HG02943 (cell line): ENCODE data around the gene DNAJC30.

ENCODE experiments used
- ATAC-seq: cut with Tn5 transposase; IDR thresholded peaks from one replicate; pipeline ENCODE4 v1.9.1; 2021; ENCODE audit warnings: mild to moderate bottlenecking, low read depth, moderate library complexity; ENCODE audit not compliant: unreplicated experiment

DNAJC30 gene

DNA sequence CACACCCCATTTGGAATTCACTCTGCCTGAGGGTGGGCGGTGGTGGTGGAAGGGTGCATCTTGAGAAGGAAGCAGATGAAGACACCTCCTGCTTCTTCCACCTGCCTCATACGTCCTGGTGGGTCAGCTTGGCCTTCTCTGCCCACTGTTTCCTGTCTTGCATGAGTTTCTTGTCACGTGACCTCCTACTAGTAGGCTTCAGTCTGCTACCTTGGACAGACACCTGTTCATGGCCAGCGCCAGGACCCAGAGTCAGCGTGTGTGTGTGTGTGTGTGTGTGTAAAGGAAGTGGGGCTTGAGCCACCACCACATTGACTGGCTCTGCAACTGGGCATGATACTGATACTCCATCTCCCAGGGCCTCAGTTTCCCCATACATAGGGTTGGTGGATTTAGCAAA, 32.7 kb downstream of the DNAJC30 start:
- ATAC-seq, result no peak

DNA sequence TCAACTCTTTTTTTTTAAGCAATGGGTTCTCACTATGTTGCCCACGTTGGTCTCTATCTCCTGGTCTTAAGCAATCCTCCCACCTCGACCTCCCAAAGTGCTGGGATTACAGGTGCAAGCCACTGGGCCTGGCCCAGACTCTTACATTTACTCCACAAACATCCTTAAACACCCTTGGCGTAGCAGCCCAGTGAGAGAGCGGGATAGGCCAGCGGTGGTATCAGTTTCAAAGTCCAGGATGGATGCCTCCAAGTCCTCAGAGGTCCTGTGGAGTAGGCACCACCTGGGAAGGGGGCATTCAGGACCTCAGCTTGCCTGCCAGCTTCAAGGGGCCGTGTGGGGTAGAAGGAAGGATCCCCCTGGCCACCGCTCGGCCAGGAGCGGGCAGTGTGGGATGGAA, 33.7 kb downstream of the DNAJC30 start:
- no peak for ATAC-seq

DNA sequence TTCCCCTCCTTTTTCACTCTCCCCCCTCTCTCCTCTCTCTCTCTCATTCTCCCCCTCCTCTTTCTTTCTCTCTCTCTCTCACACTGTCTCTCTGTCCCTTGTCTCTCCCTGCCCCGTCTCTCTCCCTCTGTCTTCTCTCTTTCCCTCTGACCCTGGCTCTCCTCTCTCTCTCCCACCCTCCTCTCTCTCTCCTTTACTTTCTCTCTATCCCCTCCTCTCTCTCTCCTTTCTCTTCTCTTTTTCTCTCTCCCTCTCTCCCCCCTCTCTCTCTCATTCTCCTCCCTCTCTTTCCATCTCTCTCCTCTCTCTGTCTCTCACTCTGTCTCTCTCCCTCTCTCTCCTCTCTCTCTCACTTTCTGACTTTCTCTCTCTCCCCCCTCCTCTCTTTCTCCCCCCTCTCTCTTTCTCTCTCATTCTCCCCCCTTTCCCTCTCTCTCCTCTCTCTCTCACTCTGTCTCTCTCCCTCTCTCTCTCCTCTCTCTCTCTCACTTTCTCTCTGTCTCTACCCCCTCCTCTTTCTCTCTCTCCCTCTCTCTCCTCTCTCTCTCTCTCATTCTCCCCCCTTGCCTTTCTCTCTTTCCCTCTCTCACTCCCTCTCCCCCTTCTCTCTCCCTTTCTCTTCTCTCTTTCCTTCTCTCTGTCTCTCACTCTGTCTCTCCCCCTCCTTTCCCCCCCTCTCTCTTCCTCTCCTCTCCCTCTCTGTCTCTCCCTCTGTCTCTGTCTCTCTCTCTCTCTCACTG, 34.5 kb downstream of the DNAJC30 start:
- no peak for ATAC-seq

GRCh38 chr7:73647725-73648592, 35.3 kb downstream of the DNAJC30 start:
- no peak for ATAC-seq

DNA sequence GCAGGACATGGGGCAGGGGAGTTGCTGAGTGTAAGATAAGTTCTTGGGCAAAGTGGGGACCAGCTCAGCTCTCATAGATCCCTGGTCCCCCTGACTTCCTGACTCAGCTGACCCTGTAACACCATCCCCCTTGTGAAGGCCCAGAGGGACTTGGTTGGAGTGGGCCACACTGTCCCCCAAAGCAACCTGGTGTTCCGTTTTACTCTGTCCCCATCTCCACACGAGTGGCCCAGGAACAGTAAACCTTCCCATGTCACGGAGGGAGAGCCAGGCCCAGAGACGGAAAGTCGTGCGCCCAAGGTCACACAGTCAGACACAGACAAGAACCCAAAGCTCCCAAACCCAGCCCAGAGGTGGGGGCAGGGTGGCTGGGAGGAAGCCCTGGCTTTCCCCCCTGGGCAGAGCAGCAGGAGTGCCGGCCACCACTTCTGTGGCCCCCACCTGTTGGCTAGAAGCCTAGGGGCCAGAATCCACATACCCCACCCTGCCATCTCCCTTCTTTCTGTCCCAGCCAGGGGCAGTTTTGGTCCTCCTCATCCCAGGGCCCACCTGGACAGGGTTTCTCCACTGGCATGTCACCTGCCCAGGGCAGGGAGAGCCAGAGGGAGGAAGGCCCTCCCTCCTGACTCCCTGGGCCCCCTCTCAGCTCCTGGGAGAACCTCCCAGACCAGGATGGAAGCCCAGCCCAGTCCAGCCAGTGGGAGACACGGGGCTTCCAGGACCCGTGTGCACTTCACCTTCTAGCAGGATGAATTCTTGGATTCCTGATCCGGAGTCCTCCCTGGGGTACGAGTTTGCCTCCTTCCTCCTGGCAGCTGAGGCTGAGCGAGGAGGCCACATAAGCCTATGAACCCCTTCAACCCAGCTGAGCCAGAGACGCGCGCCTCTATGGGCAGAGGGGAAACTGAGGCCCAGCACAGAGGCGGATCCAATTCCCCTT, 36.2 kb downstream of the DNAJC30 start:
- no peak for ATAC-seq

GRCh38 chr7:73645643-73646174, 37.5 kb downstream of the DNAJC30 start:
- no peak for ATAC-seq

GRCh38 chr7:73644688-73645286, 38.5 kb downstream of the DNAJC30 start:
- no peak for ATAC-seq

DNA sequence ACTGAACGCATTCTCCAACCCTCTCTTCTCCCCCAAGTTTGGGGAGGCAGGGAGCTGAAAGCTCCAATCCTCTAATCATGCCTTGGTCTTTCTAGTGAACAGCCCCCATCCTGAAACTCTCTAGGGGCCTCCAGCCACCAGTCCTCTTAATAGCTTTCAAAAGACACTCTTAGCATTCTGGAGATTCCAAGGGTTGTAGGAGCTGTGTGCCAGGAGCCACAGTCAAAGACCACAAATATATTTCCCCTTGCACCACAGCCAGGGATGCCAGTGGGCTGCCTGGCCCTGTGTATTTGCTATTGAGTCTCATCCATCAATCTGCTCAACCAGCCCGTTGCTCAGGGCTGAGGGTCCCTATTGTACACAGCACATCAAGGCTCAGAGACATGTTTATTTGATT, 40.4 kb downstream of the DNAJC30 start:
- no peak for ATAC-seq

DNA sequence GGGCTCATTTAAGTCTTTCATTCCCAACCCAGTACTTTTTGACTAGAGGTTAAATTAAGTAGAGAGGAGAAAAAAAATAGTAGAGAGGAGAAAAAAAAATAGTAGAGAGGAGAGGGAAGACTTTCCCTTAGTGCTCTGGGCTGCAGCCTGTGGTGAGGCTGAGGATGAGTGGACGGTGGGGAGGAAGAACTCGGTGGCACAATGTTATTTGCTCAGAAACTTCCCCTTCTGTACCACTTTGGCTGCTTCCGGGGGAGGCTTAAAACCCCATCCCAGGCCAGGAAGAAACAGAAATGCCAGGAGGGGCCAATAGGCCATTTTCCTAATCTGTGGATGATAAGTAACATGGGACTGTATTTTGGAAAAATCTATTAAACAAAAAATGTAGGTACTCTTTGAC, 44.3 kb downstream of the DNAJC30 start:
- no peak for ATAC-seq

DNA sequence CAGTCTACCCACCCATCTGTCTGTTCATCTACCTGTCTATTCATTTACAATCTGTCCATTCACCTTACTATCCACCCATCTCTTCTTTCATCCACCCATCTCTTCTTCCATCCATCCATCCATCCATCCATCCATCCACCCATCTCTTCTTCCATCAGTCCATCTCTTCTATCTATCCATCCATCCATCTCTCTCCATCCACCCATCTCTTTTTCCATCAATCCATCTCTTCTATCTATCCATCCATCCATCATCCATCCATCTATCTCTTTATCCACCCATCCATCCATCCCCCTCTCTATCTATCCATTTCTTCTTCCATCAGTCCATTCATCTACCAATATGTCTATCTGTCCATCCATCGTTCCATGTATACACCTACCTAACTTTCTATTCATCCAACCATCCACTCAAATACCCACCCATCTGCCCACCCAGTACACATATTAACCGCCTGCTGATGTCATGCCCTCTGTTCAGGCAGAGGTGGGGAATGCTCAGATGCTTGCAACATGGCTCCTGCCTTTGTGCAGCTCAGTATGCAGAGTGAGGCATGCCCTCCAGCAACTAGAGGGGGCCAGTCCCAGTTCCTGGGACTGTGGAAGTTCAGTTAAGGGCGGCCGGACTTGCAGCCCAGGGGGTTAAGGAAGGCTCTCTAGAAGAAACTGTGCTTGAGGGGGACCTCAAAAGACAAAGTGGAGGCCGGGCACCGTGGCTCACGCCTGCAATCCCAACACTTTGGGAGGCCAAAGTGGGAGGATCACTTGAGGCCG, 47.6 kb downstream of the DNAJC30 start:
- ATAC-seq, result no peak

GRCh38 chr7:73633844-73634243, 49.4 kb downstream of the DNAJC30 start:
- ATAC-seq, result no peak

DNA sequence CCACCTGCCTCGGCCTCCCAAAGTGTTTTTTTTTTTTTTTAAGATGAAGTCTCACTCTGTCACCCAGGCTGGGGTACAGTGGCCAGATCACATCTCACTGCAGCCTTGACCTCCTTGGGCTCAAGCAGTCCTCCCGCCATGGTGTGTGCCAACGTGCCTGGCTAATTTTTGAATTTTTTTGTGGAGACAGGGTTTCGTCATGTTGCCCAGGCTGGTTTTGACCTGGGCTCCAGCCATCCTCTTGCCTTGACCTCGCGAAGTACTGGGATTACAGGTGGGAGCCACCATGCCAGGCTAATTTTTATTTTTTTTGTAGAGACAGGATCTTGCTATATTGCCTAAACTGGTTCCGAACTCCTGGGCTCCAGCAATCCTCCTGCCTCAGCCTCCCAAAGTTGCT, 49.9 kb downstream of the DNAJC30 start:
- ATAC-seq, result no peak

DNA sequence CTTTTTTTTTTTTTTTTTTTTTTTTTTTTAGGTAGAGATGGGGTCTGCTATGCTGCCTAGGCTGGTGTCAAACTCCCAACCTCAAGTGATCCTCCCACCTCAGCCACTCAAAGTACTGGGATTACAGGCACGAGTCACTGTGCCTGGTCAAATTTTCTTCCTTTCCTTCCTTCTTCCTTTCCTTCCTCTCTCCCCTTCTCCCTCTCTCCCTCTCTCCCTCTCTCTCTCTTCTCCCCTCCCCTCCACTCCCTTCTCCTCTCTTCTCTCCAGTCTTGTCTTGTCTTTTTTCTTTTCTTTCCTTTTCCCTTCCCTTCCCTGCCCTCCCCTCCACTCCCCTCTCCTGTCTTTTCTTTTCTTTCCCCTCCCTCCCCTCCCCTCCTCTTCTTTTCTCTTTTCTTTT, 51.7 kb downstream of the DNAJC30 start:
- ATAC-seq, result no peak
